Activated naive CD4-positive, alpha-beta T cell treated with anti-CD3 and anti-CD28 coated beads for 36 hours (primary cell): ENCODE measurements around the gene TFIP11. TPM values are rescaled to one million over a fixed set of nuclear protein-coding genes. Genes with fewer than 3 reads are reported as not detected.

Experiments
- CTCF ChIA-PET: fragments of 350-600 bp; sonication (Branson Sonifier 250); formaldehyde crosslinking; loops from one replicate; lab custom pipeline; 2021; ENCODE audit warnings: antibody characterized with exemption; lab: Charles Lee
- DNase-seq: peaks from one replicate; pipeline ENCODE4 v3.0.0-alpha.2; 2020
- H3K27ac Mint-ChIP-seq: one replicate; pipeline ENCODE4 v1.8.0; 2021; ENCODE audit warnings: mild to moderate bottlenecking, mixed read lengths
- H3K27me3 Mint-ChIP-seq: one replicate; pipeline ENCODE4 v1.8.0; 2021; ENCODE audit warnings: low read depth, mixed read lengths
- H3K36me3 Mint-ChIP-seq: one replicate; pipeline ENCODE4 v1.8.0; 2021; ENCODE audit warnings: low read depth, mixed read lengths
- H3K4me1 Mint-ChIP-seq: one replicate; pipeline ENCODE4 v1.8.0; 2021; ENCODE audit warnings: low read depth, mixed read lengths
- H3K4me3 Mint-ChIP-seq: one replicate; pipeline ENCODE4 v1.8.0; 2021; ENCODE audit warnings: mild to moderate bottlenecking, moderate library complexity, mixed read lengths
- H3K9me3 Mint-ChIP-seq: one replicate; pipeline ENCODE4 v1.8.0; 2021; ENCODE audit warnings: mixed read lengths
- intact Hi-C: fragments of 100-400 bp; cut with micrococcal nuclease; formaldehyde crosslinking; loops from one replicate; pipeline ENCODE4 v1.15.1; 2023
- total RNA-seq, 2 experiments: library from RNA; stranded (reverse); gene quantifications; one replicate each; pipeline ENCODE4 v1.2.3, GENCODE V29; 2021

Gene TFIP11
- total RNA-seq, 2 experiments from 2014 or later: 33.3 to 34.4 TPM

DNA sequence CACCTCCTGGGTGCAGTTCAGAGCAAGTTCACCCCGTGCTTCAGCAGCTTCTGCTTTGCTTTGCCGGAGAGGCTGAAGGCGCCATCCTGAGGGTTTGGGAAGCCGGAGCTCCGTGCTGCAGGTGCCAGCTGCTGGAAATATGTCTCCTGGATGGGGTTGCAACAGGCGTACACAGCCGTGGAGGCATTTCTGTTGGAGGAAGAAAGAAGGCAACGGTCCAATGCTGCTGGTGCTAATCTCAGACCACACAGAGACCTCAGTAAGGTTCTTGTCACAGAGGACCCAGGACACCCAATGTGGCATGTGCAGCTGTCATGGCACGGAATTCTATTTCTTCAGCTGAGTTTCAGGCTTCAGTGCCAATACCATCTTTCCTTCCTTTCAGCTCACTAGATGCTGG, 59.1 kb downstream of the TFIP11 start:
- Mint-ChIP-seq H3K9me3 (no peaks in the 10 kb centered on the region), H3K4me3 (no peak overlapping the region), H3K36me3 (peaks cover 8% of the 10 kb centered on the region), H3K4me1 (no peaks in the 10 kb centered on the region), H3K27me3 (no peaks in the 10 kb centered on the region), H3K27ac (no peak overlapping the region)
- intact Hi-C loops: no loop called here
- no peak for DNase-seq
- CTCF ChIA-PET: interaction anchor here (1.0 kb wide), 1 partner anchor 22 kb away, joined by 6 read pairs; no protein-coding TSS in a partner anchor

GRCh38 chr22:26452236-26453016, 59.8 kb downstream of the TFIP11 start:
- CTCF ChIA-PET: no interaction called here
- Mint-ChIP-seq H3K4me3 (no peak overlapping the region), H3K4me1 (no peaks in the 10 kb centered on the region), H3K9me3 (no peaks in the 10 kb centered on the region), H3K27ac (no peak overlapping the region), H3K36me3 (peaks cover 5% of the 10 kb centered on the region), H3K27me3 (no peaks in the 10 kb centered on the region)
- intact Hi-C loops: no loop called here
- DNase-seq: no peak

DNA sequence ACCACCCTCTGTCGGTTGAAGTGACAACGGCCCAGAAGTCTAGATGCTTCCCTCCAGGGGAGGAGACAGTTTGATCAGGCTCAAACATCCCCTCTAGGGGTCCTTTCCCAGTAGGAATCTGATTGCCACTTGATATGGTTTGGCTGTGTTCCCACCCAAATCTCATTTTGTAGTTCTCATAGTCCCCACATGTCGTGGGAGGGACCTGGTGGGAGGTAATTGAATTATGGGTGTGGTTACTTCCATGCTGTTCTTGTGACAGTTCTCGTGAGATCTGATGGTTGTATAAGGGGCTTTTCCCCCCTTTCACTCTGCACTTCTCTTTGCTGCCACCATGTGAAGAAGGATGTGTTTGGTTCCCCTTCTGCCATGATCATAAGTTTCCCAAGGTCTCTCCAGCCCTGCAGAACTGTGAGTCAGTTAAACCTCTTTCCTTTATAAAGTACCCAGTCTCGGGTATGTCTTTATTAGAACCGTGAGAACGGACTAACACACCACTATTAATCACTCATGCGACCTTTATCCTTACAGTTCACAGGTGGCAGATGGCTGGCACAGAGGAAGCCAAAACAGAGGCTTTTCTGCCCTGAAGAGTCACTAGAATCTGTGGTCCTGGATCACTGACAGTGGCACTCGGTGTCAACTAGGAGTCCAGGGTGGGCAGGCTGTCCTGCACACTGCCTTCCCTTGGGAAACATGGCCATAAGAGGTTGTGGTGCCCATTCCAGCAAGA, 61.7 kb downstream of the TFIP11 start:
- H3K4me1 Mint-ChIP-seq: no peaks in the 10 kb centered on the region
- DNase-seq: no peak
- no peaks in the 10 kb centered on the region for H3K27me3 Mint-ChIP-seq
- H3K27ac Mint-ChIP-seq: no peak overlapping the region
- intact Hi-C loops: no loop called here
- H3K9me3 Mint-ChIP-seq: no peaks in the 10 kb centered on the region
- H3K4me3 Mint-ChIP-seq: no peak overlapping the region
- no peaks in the 10 kb centered on the region for H3K36me3 Mint-ChIP-seq
- CTCF ChIA-PET: no interaction called here

GRCh38 chr22:26448941-26449340, 63.3 kb downstream of the TFIP11 start:
- Mint-ChIP-seq H3K27me3 (no peaks in the 10 kb centered on the region), H3K4me1 (no peaks in the 10 kb centered on the region), H3K36me3 (no peaks in the 10 kb centered on the region), H3K27ac (no peak overlapping the region), H3K4me3 (no peak overlapping the region), H3K9me3 (no peaks in the 10 kb centered on the region)
- intact Hi-C loops: no loop called here
- CTCF ChIA-PET: interaction anchor here (1.5 kb wide), 1 partner anchor 11 kb away, joined by 6 read pairs; no protein-coding TSS in a partner anchor
- no peak for DNase-seq

DNA sequence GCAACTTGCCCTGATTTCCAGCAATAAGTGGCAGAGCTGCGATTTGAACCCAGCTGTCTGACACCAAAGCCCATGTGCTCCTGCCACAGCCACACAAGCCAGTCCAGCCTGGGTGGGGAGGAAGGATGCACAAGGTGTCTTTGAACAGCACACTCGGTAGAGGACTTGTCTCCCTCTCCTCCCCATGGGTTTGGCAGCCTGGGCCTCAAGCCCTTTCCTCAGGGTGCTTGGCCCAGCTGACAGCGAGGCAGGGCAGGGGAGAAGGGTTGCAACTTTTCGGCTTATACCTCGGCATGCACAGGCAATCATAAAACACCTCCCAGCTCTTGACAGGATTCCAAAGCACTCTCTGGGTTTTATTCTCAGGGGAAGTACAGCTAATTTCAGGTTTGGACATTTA, 63.9 kb downstream of the TFIP11 start:
- intact Hi-C loops: no loop called here
- Mint-ChIP-seq H3K4me3 (no peak overlapping the region), H3K36me3 (no peaks in the 10 kb centered on the region), H3K27me3 (no peaks in the 10 kb centered on the region), H3K9me3 (no peaks in the 10 kb centered on the region), H3K4me1 (no peaks in the 10 kb centered on the region), H3K27ac (no peak overlapping the region)
- CTCF ChIA-PET: interaction anchor here (0.6 to 0.9 kb wide), 3 partner anchors 14 to 48 kb away, joined by 3 read pairs; no protein-coding TSS in a partner anchor
- DNase-seq: no peak

DNA sequence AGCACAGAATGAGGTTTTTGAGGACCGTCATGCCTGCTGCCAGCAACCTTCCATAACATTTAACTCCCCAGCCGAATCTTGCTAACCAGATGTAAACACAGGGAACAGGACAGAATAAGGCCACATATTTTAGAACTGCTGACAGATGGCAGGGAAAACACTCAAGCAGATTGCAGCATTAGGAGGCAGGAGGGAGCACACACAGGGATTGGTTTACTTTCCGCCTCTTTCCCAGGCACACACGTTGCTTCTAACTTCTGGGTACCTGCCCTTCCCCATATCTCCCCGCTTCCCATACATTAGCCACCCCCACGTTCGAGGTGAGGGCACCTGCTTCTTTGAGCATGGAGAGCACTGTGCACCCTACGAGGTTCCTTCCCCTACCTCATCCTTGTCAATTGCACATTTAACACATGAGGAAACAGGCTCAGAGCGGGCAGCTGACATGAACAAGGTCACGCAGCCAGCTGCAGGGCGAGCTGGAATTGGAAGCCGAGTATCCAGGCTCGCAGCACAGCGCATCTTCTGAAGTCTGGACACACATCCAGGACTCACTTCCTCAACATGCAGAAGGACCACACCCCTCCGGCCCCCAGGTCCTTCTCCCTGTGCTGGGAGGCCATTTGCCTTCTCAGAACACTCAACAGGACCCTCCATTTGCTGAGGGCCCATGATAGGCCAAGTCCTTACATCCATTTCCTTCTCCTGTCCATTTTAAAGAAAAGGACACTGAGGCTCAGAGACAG, 64.5 kb downstream of the TFIP11 start:
- CTCF ChIA-PET: interaction anchor here (0.6 to 0.9 kb wide), 3 partner anchors 14 to 47 kb away, joined by 3 read pairs; no protein-coding TSS in a partner anchor
- Mint-ChIP-seq H3K4me1 (no peaks in the 10 kb centered on the region), H3K27me3 (no peaks in the 10 kb centered on the region), H3K36me3 (no peaks in the 10 kb centered on the region), H3K4me3 (no peak overlapping the region), H3K27ac (no peak overlapping the region), H3K9me3 (no peaks in the 10 kb centered on the region)
- intact Hi-C loops: no loop called here
- no peak for DNase-seq

- Mint-ChIP-seq H3K4me1 (no peaks in the 10 kb centered on the region), H3K27ac (no peak overlapping the region), H3K36me3 (no peaks in the 10 kb centered on the region), H3K27me3 (no peaks in the 10 kb centered on the region), H3K9me3 (no peaks in the 10 kb centered on the region), H3K4me3 (no peak overlapping the region)
- no peak for DNase-seq
- CTCF ChIA-PET: interaction anchor here (0.8 kb wide), 1 partner anchor 16 kb away, joined by 3 read pairs; no protein-coding TSS in a partner anchor
- intact Hi-C loops: no loop called here
Observed at GRCh38 chr22:26446808-26447515, 65.3 kb downstream of the TFIP11 start.

GRCh38 chr22:26445577-26446275, 66.5 kb downstream of the TFIP11 start:
- intact Hi-C loops: no loop called here
- Mint-ChIP-seq H3K27me3 (no peaks in the 10 kb centered on the region), H3K27ac (no peak overlapping the region), H3K36me3 (no peaks in the 10 kb centered on the region), H3K4me1 (no peaks in the 10 kb centered on the region), H3K9me3 (no peaks in the 10 kb centered on the region), H3K4me3 (no peak overlapping the region)
- no peak for DNase-seq
- CTCF ChIA-PET: interaction anchor here (0.8 kb wide), 1 partner anchor 16 kb away, joined by 3 read pairs; no protein-coding TSS in a partner anchor

DNA sequence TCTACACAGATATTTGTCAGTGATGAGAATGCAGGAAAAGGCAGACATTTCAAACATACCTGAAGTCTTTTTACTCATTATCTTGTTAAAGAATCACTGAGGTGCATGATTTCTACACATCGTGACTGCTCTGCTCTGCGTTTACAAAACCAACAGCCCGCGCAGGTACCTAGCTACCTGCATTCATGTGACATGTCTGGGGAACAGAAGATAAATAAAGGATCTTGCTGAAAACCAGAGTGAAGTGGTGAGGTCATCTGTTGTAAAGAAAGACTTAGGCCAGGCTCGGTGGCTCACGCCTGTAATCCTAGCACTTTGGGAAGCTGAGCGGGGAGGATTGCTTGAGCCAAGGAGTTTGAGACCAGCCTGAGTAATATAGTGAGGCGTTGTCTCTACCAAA, 67.5 kb downstream of the TFIP11 start:
- CTCF ChIA-PET: no interaction called here
- H3K4me1 Mint-ChIP-seq: no peaks in the 10 kb centered on the region
- no peak overlapping the region for H3K4me3 Mint-ChIP-seq
- no peak for DNase-seq
- no peaks in the 10 kb centered on the region for H3K9me3 Mint-ChIP-seq
- no peak overlapping the region for H3K27ac Mint-ChIP-seq
- H3K36me3 Mint-ChIP-seq: no peaks in the 10 kb centered on the region
- intact Hi-C loops: no loop called here
- H3K27me3 Mint-ChIP-seq: no peaks in the 10 kb centered on the region

DNA sequence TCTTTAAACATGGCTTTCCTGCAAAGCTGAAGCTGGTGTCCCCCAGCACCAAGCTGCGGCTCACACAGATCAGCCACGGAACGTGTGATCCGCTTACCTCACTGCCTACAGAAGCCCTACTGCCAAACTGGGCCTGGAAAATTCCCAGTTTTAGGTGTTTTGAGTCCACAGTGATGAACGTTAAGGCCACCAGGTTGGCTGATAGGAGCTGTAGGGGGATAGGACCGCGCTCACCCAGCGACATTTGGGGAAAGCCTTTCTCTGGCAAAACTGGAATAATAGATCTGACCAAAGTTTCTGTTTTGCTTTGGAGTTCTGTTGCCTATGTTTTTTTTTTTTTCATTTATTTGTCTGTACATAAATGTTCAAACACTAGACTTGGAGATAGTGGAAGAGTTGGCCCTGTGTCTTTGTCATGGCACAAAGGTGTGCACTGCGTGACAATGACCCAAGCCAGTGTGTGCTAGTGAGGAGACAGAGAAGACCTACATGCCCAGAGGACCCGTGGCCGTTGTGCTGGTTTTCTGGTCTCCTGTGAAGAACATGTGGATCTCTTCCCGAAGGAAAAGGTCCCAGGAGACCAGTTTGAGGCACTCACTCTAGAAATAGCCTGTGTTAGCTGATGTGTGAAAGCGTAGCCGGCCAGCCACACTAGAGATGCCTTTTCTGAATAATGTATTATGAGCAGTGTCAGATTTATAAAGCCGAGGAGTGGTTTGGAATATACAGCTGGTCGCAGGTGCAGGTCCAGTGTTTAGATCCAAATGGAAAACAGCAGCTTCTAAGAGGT, 68.2 kb downstream of the TFIP11 start:
- CTCF ChIA-PET: interaction anchor here (0.7 kb wide), 1 partner anchor 77 kb away, joined by 5 read pairs; no protein-coding TSS in a partner anchor
- H3K27ac Mint-ChIP-seq: no peak overlapping the region
- no peaks in the 10 kb centered on the region for H3K36me3 Mint-ChIP-seq
- H3K9me3 Mint-ChIP-seq: no peaks in the 10 kb centered on the region
- no peaks in the 10 kb centered on the region for H3K27me3 Mint-ChIP-seq
- DNase-seq: no peak
- intact Hi-C loops: no loop called here
- no peaks in the 10 kb centered on the region for H3K4me1 Mint-ChIP-seq
- H3K4me3 Mint-ChIP-seq: no peak overlapping the region
